ENCODE results near the gene STRADB. TPM values are rescaled to one million over a fixed set of nuclear protein-coding genes. Genes with fewer than 3 reads are reported as not detected.

The STRADB gene
- total RNA-seq (ENCODE audit: low replicate concordance), result 23.2 and 30.6 TPM in 2 replicates
- long read RNA-seq, transcript STRADB-201 (12 exons, 2,293 nt), result major isoform, 27 of 42 reads
- long read RNA-seq, partial matches to known transcripts, result 5 of 42 reads
- long read RNA-seq, other reads (novel, unspliced or antisense), result 9 of 42 reads

DNA sequence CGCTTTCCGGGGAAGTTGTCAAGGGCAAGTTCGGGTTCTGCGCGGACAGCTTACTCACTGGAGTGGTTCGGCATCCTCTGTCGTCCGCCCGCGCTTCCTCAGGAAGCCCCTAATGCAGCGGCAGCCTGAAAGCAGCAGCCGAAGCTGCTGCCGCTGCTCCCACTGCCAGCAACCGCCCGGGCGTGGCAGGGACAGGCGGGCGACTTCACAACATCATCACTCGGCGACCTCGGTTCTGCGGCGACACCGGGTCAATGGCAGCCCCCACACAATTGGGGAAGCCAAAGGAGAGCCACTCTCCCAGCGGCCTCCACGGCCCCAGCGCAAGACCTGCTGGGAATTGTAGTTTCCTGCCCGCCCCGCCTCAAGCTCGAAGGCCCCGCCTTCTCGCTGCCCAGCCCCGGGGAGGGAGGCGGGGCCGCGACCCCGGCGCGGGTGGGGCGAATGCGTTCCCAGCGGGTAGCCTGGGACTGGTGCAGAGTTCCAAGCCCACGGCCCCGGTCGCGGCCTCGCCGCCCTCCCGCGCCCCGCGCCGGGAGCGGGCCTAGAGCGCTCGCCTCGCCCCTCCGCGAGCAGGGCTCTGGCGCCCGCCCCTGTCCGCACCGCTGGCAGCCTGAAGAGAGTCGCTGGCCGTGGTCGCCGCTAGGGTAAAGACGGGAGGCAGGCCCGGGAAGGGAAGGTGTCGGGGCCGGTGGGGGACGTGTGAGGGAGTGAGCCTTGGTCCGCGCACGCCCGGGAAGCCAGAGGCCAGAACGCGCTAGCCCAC lies at the start of gene STRADB, which contains the start of gene TRAK2:
Gene STRADB (plus strand): TSS at position 449 of the 766 bp plus-strand sequence. CDS start 3,101 bp downstream, outside the sequence.
Gene TRAK2 (minus strand): TSS at position 167 of the 766 bp plus-strand sequence. CDS start 30,951 bp downstream, outside the sequence.
- Mint-ChIP-seq H3K4me3 (peak within 1 kb of the TSS; percentile 97), H3K9me3 (no peaks in the 10 kb centered on the region), H3K36me3 (peaks cover 7% of the 10 kb centered on the region), H3K27ac (peak within 1 kb of the TSS; percentile 95), H3K4me1 (ENCODE audit: unreplicated experiment) (peaks cover 34% of the 10 kb centered on the region), H3K27me3 (no peaks in the 10 kb centered on the region)
- peak; percentile 75 for TF ChIP-seq CTCF (conservative IDR thresholded peaks at IDR 0.05)
- DNase-seq (ENCODE audit: extremely low spot score, unreplicated experiment), result peak; percentile 94

- H3K27ac Mint-ChIP-seq, result no peak overlapping the region
- H3K4me3 Mint-ChIP-seq, result no peak overlapping the region
- H3K4me1 Mint-ChIP-seq (ENCODE audit: unreplicated experiment), result peaks cover 13% of the 10 kb centered on the region
- no peak for TF ChIP-seq CTCF (conservative IDR thresholded peaks at IDR 0.05)
- peaks cover 3% of the 10 kb centered on the region for H3K36me3 Mint-ChIP-seq
- no peaks in the 10 kb centered on the region for H3K27me3 Mint-ChIP-seq
- DNase-seq (ENCODE audit: extremely low spot score, unreplicated experiment), result no peak
- H3K9me3 Mint-ChIP-seq, result no peaks in the 10 kb centered on the region
Observed at GRCh38 chr2:201401815-201402214, 49.7 kb upstream of the STRADB start.

DNA sequence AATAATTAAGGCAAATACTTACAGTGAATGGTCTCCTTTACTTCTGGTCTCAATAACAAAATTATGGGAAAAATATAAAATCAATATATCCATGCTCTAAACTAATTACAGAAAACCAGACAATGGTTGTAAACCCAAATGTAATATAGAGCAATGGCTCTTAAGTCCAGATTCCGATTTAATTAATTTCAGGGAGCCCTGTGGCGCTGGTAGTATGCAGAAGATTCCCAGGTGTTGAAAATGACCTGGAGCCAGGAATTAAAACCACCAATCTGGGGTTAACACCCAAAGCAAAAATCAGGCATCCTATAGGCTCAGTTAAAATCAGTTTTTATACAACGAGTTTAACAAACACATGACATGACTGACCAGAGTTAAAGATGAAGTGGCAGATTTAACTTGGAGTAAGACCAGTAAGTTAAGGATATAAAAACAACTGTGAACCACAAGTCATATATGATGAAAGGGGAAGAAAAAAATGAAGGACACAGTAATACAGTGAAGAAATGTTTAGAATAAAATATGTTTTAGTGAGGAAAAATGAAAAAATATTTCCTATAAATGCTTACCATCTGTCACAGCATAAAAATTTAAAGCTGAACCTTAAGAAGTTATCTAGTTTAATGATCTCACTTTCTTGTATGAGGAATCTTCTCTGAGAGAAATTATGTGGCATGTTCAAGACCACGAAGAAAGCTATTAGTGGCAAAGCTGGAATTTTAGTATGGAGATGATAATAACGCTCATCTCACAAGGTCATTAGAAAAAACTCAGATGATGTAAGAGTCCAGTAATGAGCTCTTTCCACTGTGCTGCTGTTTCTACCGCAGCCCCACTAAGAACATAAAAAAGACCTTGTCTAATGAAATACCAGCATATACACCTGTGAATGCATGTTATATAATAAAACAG lies 48.6 kb upstream of the STRADB start:
- no peaks in the 10 kb centered on the region for H3K27me3 Mint-ChIP-seq
- peaks cover under 1% of the 10 kb centered on the region for H3K36me3 Mint-ChIP-seq
- no peak for TF ChIP-seq CTCF (conservative IDR thresholded peaks at IDR 0.05)
- H3K9me3 Mint-ChIP-seq, result no peaks in the 10 kb centered on the region
- DNase-seq (ENCODE audit: extremely low spot score, unreplicated experiment), result no peak
- H3K4me3 Mint-ChIP-seq, result peak overlapping the region; percentile 8
- H3K27ac Mint-ChIP-seq, result peak overlapping the region; percentile 23
- H3K4me1 Mint-ChIP-seq (ENCODE audit: unreplicated experiment), result peaks cover 13% of the 10 kb centered on the region

DNA sequence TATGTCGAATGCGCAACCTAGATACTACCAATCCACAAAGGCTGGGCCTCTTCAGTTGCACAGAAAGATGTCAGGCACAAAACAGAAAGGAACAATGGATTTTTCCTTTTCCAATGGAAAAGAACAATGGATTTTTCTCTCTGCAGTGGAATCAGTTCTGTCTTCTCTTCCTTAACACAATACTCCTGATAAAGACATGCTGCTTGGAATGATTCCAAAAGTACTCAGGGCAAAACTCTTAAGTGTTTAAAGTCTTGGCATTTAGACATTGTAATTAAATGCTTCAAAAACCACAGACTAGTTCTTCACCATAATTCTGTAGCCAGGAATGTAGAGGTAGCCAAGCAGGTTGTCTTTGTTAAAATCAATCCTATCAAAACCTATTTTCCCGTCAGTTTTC lies 47.7 kb upstream of the STRADB start:
- no peaks in the 10 kb centered on the region for H3K36me3 Mint-ChIP-seq
- no peaks in the 10 kb centered on the region for H3K27me3 Mint-ChIP-seq

More for the DNA sequence above, 47.7 kb upstream of the STRADB start:
- H3K4me1 Mint-ChIP-seq (ENCODE audit: unreplicated experiment), result peaks cover 13% of the 10 kb centered on the region
- TF ChIP-seq CTCF (conservative IDR thresholded peaks at IDR 0.05), result no peak
- peak overlapping the region; percentile 57 for H3K4me3 Mint-ChIP-seq
- peak overlapping the region; percentile 34 for H3K27ac Mint-ChIP-seq
- H3K9me3 Mint-ChIP-seq, result no peaks in the 10 kb centered on the region
- DNase-seq (ENCODE audit: extremely low spot score, unreplicated experiment), result no peak
